ENCODE results near the gene DLG2.
"Not testable (repeated sequence)": the region's sequence is repeated elsewhere in the genome, so short reads cannot be mapped to it uniquely, and the experiment has no call there.

The DLG2 gene

GRCh38 chr11:85634747-85635146, 7.6 kb upstream of the DLG2 start:
- no peak for DNase-seq

- no peak for DNase-seq
Observed at GRCh38 chr11:85628771-85629341, 1.7 kb upstream of the DLG2 start.

- DNase-seq: peak; percentile 95
Observed at GRCh38 chr11:85627998-85628770, 1.0 kb upstream of the DLG2 start, which contains the start of gene TMEM126B. TSS of gene TMEM126B (plus strand) at chr11:85628593. CDS start at chr11:85628608, 15 bp downstream.

GRCh38 chr11:85626496-85626895, 648 bp downstream of the DLG2 start:
- DNase-seq: no peak

- DNase-seq: no peak
Observed at GRCh38 chr11:85620256-85620655, 6.9 kb downstream of the DLG2 start.

- no peak for DNase-seq
Observed at GRCh38 chr11:85619499-85619898, 7.6 kb downstream of the DLG2 start.

- not testable (repeated sequence) for DNase-seq
Observed at GRCh38 chr11:85611643-85612042, 15.5 kb downstream of the DLG2 start.

GRCh38 chr11:85609286-85609685, 17.9 kb downstream of the DLG2 start:
- DNase-seq: not testable (repeated sequence)

GRCh38 chr11:85608621-85609020, 18.5 kb downstream of the DLG2 start:
- not testable (repeated sequence) for DNase-seq

- not testable (repeated sequence) for DNase-seq
Observed at GRCh38 chr11:85606237-85606636, 20.9 kb downstream of the DLG2 start.

- no peak for DNase-seq
Observed at GRCh38 chr11:85603220-85603619, 23.9 kb downstream of the DLG2 start.

- DNase-seq: no peak
Observed at GRCh38 chr11:85602526-85603213, 24.5 kb downstream of the DLG2 start.

- DNase-seq: no peak
Observed at GRCh38 chr11:85599083-85599482, 28.1 kb downstream of the DLG2 start.

GRCh38 chr11:85596886-85597285, 30.3 kb downstream of the DLG2 start:
- DNase-seq: no peak

GRCh38 chr11:85595285-85595884, 31.8 kb downstream of the DLG2 start:
- DNase-seq: peak; percentile 58

- no peak for DNase-seq
Observed at GRCh38 chr11:85590848-85591483, 36.2 kb downstream of the DLG2 start.

- DNase-seq: no peak
Observed at GRCh38 chr11:85589373-85589772, 37.8 kb downstream of the DLG2 start.

GRCh38 chr11:85582111-85582510, 45.0 kb downstream of the DLG2 start:
- DNase-seq: no peak

GRCh38 chr11:85575388-85575787, 51.8 kb downstream of the DLG2 start:
- DNase-seq: no peak

- no peak for DNase-seq
Observed at GRCh38 chr11:85572056-85572455, 55.1 kb downstream of the DLG2 start.

GRCh38 chr11:85569525-85569924, 57.6 kb downstream of the DLG2 start:
- no peak for DNase-seq

GRCh38 chr11:85558411-85558810, 68.7 kb downstream of the DLG2 start:
- no peak for DNase-seq

GRCh38 chr11:85551881-85552280, 75.3 kb downstream of the DLG2 start:
- DNase-seq: no peak

All from CD4-positive, alpha-beta T cell treated with Interleukin-21 for 1 hour (primary cell).